AG09309 (cell line): ENCODE measurements around the gene BUB1.

Experiments used
- DNase-seq: peaks from one replicate; pipeline ENCODE4 v3.0.0-alpha.2; 2010; ENCODE audit warnings: low read depth
- H3K4me3 ChIP-seq: 2 replicates; pipeline ENCODE4 v1.5.1; 2011; ENCODE audit warnings: mild to moderate bottlenecking, low read depth, low read length, moderate library complexity; ENCODE audit not compliant: control insufficient read depth
- TF ChIP-seq, protein P1 (sequence below): IDR thresholded peaks from 2 replicates; pipeline ENCODE4 v1.5.1; 2011; ENCODE audit warnings: mild to moderate bottlenecking, low read depth, low read length, inconsistent platforms; ENCODE audit not compliant: insufficient read depth, control insufficient read depth; ENCODE audit errors: missing control alignments

BUB1 gene

DNA sequence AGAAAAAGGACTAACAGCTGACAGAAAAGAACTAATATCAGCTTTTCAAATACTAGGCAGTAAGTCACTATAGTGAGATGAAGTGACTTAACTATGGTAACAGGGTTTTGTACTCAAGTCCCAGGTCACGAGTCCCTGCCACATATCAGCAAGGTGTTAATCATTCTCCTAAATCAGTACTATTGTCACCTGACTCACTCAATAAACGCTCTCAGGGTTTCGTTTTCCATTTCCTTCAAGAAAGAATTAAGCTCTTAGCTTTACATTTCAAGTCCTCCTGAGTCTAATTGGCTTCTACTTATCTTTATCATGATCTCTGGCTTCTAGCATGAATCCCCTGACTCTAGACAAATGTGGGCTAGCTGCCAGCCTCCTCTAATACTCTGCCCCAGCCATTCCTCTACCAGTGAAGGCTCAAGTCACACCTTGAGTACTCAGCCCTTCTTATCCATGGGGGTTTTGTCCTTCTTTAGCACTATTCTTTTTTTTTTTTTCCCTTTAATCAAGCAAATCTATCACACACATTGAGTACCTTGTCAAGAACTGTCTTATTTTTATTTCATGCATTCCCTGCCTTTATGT, 20.0 kb downstream of the BUB1 start:
- TF ChIP-seq, protein P1, sequence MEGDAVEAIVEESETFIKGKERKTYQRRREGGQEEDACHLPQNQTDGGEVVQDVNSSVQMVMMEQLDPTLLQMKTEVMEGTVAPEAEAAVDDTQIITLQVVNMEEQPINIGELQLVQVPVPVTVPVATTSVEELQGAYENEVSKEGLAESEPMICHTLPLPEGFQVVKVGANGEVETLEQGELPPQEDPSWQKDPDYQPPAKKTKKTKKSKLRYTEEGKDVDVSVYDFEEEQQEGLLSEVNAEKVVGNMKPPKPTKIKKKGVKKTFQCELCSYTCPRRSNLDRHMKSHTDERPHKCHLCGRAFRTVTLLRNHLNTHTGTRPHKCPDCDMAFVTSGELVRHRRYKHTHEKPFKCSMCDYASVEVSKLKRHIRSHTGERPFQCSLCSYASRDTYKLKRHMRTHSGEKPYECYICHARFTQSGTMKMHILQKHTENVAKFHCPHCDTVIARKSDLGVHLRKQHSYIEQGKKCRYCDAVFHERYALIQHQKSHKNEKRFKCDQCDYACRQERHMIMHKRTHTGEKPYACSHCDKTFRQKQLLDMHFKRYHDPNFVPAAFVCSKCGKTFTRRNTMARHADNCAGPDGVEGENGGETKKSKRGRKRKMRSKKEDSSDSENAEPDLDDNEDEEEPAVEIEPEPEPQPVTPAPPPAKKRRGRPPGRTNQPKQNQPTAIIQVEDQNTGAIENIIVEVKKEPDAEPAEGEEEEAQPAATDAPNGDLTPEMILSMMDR = no peak
- DNase-seq = no peak

DNA sequence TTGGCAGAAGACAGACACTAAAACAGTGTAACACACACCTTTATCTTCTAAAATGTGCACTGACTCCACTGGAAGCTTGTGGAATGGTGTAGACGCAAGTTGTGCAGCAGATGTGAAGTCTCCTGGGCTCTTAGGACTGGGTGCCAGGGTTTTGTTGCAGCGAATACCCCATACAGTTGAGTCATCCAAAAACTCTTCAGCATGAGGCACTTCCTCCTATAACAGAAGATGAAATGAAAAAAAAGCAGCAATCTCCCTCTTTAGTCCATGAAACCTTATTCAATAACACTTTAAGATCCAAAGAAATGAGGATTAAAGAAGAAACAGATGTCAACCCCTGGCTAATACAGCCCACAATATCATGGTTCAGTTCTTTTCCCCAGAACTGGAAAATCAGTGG, 22.2 kb downstream of the BUB1 start:
- no peak overlapping the region for H3K4me3 ChIP-seq
- TF ChIP-seq, protein P1 = no peak
- no peak for DNase-seq

More for the DNA sequence above, 20.0 kb downstream of the BUB1 start:
- H3K4me3 ChIP-seq = no peak overlapping the region

DNA sequence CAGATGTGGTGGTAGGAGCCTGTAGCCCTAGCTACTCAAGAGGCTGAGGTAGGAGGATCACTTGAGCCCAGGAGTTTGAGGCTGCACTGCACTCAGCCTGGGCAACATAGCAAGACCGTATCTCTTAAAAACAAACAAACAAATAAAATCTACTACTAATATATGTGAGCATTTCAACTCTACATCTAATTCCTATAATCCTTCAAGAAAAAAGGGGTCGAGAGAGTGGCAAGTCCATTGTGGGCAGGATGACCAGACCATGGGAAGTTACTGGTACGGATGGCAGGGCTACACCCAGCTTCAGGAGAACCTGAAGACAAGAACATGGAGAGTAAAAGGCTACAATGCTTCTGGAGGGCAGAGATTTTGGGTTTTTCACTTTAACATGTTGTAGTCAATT, 24.0 kb downstream of the BUB1 start:
- no peak overlapping the region for H3K4me3 ChIP-seq
- DNase-seq = no peak
- TF ChIP-seq, protein P1 = no peak

DNA sequence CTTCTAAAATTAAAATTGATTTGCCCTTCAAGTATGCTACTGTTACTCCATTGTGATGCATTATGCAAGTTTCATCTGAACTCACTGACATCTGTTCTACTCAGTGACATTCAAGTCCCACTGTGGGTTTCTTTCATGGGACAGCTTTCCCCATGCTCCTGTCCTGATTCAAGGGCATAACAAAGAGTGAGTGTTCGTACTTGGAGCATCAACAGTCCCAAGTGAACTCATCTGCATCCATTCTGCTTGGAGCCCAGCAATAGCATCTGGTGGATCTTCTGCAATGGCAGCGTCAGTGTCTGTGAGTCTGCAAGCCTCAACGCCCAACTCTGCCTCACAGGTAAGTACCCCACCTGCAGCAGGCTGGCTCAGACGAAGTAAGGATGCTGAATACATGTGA, 27.5 kb downstream of the BUB1 start:
- H3K4me3 ChIP-seq = no peak overlapping the region
- TF ChIP-seq, protein P1 = no peak
- no peak for DNase-seq

DNA sequence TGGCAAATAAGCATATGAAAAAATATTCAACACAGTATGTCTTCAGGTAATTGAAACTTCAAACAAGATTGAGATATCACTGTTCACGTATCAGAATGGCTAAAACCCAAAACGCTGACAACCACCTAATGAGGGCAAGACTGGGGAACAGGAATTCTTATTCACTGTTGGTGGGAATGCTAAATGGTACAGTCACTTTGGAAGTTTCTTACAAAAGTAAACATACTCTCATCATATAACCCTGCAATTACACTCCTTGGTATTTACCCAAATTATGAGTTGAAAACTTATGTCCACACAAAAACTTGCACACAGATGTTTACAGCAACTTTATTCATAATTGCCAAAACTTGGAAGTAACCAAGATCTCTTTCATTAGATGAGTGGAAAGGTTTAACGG, 30.1 kb downstream of the BUB1 start:
- H3K4me3 ChIP-seq = no peak overlapping the region
- TF ChIP-seq, protein P1 = no peak
- DNase-seq = no peak

DNA sequence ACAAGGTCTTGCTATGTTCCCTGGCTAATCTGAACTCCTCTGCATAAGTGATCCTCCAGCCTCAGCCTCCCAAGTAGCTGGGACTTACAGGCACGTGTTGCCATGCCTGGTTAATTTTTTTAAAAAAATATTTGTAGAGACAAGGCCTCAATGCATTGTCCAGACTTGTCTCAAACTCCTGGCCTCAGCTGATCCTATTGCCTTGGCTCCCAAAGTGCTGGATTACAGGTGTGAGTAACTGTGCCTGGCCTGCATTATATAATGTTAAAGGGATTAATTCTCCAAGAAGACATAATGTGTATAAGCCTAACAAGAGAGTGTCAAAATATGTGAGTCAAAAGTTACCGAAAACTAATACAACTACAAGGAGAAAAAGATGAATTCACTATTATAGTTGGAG, 32.2 kb downstream of the BUB1 start:
- no peak overlapping the region for H3K4me3 ChIP-seq
- TF ChIP-seq, protein P1 = no peak
- DNase-seq = no peak

DNA sequence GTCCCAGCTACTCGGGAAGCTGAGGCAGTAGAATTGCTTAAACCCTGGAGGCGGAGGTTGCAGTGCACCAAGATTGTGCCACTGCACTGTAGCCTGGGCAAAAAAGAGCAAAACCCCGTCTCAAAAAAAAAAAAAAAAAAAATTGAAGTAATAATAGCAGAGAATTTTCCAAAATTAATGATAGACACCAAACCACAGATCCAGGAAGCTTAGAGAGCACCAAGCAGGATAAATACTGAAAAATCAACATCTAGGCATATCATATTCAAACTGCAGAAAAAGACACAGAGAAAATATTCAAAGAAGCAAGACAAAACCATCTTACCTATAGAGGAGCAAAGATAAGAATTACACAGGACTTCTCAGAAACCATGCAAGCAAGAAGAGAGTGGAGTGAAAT, 33.5 kb downstream of the BUB1 start:
- no peak overlapping the region for H3K4me3 ChIP-seq
- TF ChIP-seq, protein P1 = no peak
- no peak for DNase-seq
